ENCODE data around the gene E2F4. TPM values are rescaled to one million over a fixed set of nuclear protein-coding genes. Genes with fewer than 3 reads are reported as not detected.

The E2F4 gene
- total and polyA plus RNA-seq, 2 of the 8 experiments (the other 6 are each of a cell fraction or from before 2014, with no cell fraction given), result 79.9 to 157 TPM

DNA sequence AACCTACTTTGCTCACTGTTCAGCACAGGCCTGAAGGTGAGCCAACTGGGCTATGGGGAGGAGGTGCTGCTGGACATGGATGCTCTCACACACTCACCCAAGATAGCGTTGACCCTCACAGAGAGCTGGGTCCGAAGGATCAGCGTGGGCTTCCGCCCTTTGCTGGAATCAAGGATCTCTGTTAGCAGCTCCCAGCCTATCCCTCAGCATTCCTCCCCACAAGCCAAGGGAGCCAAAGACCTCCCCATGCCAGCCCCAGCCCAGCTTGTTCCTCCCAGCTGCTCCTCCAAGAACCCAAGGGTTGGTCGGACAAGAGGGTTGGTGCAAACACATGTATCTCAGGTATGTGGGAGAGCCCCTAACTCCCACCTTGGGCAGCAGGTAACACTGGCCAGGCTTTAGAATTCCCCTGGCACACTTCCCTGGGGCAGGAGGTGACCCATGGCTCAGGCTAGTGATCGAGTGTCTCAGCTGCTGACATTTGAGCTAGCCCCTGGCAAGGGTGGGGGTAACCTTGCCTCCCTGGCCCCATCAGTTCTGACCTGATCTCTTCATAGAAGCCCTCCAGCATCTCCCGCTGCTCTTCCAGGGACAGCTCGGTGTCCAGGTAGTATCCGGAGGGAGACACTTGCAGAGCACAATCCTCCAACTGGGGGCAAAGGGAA, 47.0 kb downstream of the E2F4 start (continued):
- TF ChIP-seq TBP (IDR thresholded peaks at IDR 0.05; ENCODE audit: low read depth, low read length) (no peak), HDAC2 (IDR thresholded peaks at IDR 0.05; ENCODE audit: borderline replicate concordance in 1 of 2, low read depth in 2 of 2, low read length in 2 of 2) (no peak)
